Trophoblast cell (in vitro differentiated cells and primary cell): ENCODE results near the gene STXBP2.

ENCODE experiments used
- DNase-seq, 2 donors: peaks; one replicate each; pipeline ENCODE4 v3.0.0-alpha.2; 2016
- H2AFZ ChIP-seq: 2 replicates; pipeline ENCODE4 v1.6.1; 2013; ENCODE audit warnings: low read length, moderate library complexity, mild to moderate bottlenecking; ENCODE audit not compliant: insufficient read depth, poor library complexity
- H2AK5ac ChIP-seq: 2 replicates; pipeline ENCODE4 v1.6.1; 2013; ENCODE audit warnings: mild to moderate bottlenecking, low read length
- H2BK120ac ChIP-seq: 2 replicates; pipeline ENCODE4 v1.6.1; 2013; ENCODE audit warnings: low read length, mild to moderate bottlenecking, moderate library complexity; ENCODE audit not compliant: insufficient read depth, poor library complexity
- H2BK12ac ChIP-seq: 2 replicates; pipeline ENCODE4 v1.6.1; 2013; ENCODE audit warnings: mild to moderate bottlenecking, low read length, moderate library complexity
- H2BK5ac ChIP-seq: 2 replicates; pipeline ENCODE4 v1.6.1; 2013; ENCODE audit warnings: low read length, low read depth, moderate library complexity, mild to moderate bottlenecking; ENCODE audit not compliant: poor library complexity
- H3K14ac ChIP-seq: 2 replicates; pipeline ENCODE4 v1.6.1; 2013; ENCODE audit warnings: mild to moderate bottlenecking, low read length
- H3K18ac ChIP-seq: 2 replicates; pipeline ENCODE4 v1.6.1; 2013; ENCODE audit warnings: mild to moderate bottlenecking, low read length
- H3K23ac ChIP-seq: 2 replicates; pipeline ENCODE4 v1.6.1; 2013; ENCODE audit warnings: low read length
- H3K27ac ChIP-seq: 2 replicates; pipeline ENCODE4 v1.5.1; 2013; ENCODE audit warnings: low read depth, mild to moderate bottlenecking, inconsistent platforms, low read length, moderate library complexity
- H3K27me3 ChIP-seq: 2 replicates; pipeline ENCODE4 v1.6.1; 2013; ENCODE audit warnings: inconsistent platforms, mild to moderate bottlenecking, low read length, moderate library complexity; ENCODE audit not compliant: insufficient read depth
- H3K36me3 ChIP-seq, 2 experiments: 1 replicate in 1 of 2; 2 replicates in 1 of 2; pipeline ENCODE4 v1.6.1; 2013; ENCODE audit warnings: low read length in 2 of 2, mild to moderate bottlenecking in 2 of 2, moderate library complexity in 1 of 2; ENCODE audit not compliant: insufficient read depth in 2 of 2, control insufficient read depth in 1 of 2
- H3K4ac ChIP-seq: 2 replicates; pipeline ENCODE4 v1.6.1; 2013; ENCODE audit warnings: low read depth, mild to moderate bottlenecking, low read length, moderate library complexity
- H3K4me1 ChIP-seq, 2 experiments: 1 replicate in 1 of 2; 2 replicates in 1 of 2; pipeline ENCODE4 v1.6.1; 2013; ENCODE audit warnings: low read length in 2 of 2, mild to moderate bottlenecking in 2 of 2, moderate library complexity in 1 of 2; ENCODE audit not compliant: insufficient read depth in 2 of 2, control insufficient read depth in 1 of 2
- H3K4me2 ChIP-seq: 2 replicates; pipeline ENCODE4 v1.6.1; 2013; ENCODE audit warnings: inconsistent platforms, mild to moderate bottlenecking, low read length, moderate library complexity
- H3K4me3 ChIP-seq: 2 replicates; pipeline ENCODE4 v1.5.1; 2013; ENCODE audit warnings: mild to moderate bottlenecking, low read depth, low read length, inconsistent platforms
- H3K79me1 ChIP-seq: one replicate; pipeline ENCODE4 v1.6.1; 2013; ENCODE audit warnings: low read length
- H3K79me2 ChIP-seq: 2 replicates; pipeline ENCODE4 v1.6.1; 2013; ENCODE audit warnings: low read length, mild to moderate bottlenecking; ENCODE audit not compliant: control insufficient read depth, insufficient read depth, poor library complexity
- H3K9ac ChIP-seq: 2 replicates; pipeline ENCODE4 v1.6.1; 2013; ENCODE audit warnings: mild to moderate bottlenecking, low read length
- H3K9me3 ChIP-seq: 2 replicates; pipeline ENCODE4 v1.6.1; 2013; ENCODE audit warnings: low read depth, mild to moderate bottlenecking, control low read depth, inconsistent platforms, low read length; ENCODE audit not compliant: insufficient read depth
- H4K12ac ChIP-seq: 2 replicates; pipeline ENCODE4 v1.6.1; 2013; ENCODE audit warnings: low read depth, mild to moderate bottlenecking, low read length, moderate library complexity
- H4K8ac ChIP-seq: 2 replicates; pipeline ENCODE4 v1.6.1; 2013; ENCODE audit warnings: low read depth, mild to moderate bottlenecking, low read length, moderate library complexity
- H4K91ac ChIP-seq: one replicate; pipeline ENCODE4 v1.6.1; 2013; ENCODE audit warnings: low read depth, mild to moderate bottlenecking, low read length, moderate library complexity
- WGBS: extraction: QIAGEN DNeasy Blood & Tissue Kit; methylation state at CpG from one replicate; pipeline ENCODE4 v1.1.7; 2013; ENCODE audit warnings: missing lambda C conversion rate; ENCODE audit not compliant: insufficient read length, insufficient coverage; ENCODE audit errors: extremely low coverage; 5-methylcytosine and 5-hydroxymethylcytosine counted together

The STXBP2 gene

DNA sequence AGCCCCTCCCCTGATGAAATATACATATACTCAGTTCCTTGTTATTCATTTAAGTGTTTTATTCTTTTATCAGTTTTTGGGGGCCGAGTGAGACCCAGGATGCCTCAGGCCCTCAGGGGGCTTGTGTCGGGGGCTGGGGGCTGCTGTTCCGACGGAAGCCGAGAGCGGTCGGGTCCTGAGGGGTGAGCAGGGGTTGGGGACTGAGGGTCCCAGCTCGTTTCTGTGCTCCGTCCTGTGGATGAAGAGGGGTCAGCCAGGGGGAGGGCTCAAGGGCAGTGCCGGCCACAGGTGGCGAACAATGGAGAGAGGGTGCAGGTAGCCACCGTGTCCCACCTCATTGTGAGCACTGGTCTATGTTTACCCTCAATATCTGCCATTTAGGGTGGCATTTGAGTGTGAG, 5.3 kb upstream of the STXBP2 start:
- H3K79me2 ChIP-seq, result peaks cover 21% of the 10 kb centered on the region

DNA sequence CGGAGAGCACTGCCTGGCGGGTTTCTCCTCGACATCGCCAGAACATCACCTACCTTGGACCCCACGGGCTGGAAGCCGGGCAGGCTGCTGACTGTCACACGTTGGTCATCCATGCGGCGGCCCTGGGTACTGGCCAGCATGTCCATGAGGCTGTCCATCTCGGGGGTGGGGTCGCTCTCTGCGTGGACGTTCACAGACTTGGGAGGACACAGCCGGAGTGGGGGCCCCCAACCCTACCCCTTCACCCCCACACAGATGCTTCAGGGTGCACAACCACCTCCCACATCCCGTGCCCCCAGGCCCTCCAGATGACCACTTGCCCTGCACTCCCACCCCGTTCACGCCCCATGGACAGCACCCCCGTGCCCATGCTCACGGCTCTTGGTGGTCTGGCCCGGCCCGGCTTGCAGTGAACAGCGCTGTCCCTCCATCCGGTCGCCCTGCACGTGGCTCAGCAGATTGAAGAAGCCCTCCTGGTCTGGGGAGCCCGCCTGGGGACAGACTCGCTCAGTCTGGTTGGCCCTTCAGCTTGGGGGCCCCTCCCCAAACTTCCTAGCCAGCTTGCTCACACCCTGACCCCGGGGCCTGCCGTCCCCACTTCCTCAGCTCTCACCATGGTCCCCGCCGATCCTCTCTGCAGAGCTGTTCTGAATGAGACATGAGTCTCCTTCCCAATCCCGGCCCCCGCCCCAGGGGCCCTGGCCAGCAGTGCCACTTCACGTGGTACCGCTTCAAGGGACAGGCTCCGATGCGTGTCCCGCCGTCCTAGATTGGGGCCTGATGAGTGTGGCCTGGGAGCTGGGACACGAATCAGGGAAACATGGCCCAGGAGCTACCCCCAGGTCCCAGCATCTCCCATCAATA, 4.3 kb upstream of the STXBP2 start:
- Histone ChIP-seq H3K9ac (no peak overlapping the region), H3K18ac (no peak overlapping the region), H3K4me2 (no peak overlapping the region), H2AFZ (no peak overlapping the region), H3K4me1 (peaks cover 14 to 20% of the 10 kb centered on the region in 2 experiments), H2AK5ac (no peak overlapping the region), H3K4ac (no peak overlapping the region), H3K79me1 (peaks cover 8% of the 10 kb centered on the region), H3K23ac (no peak overlapping the region), H2BK5ac (no peak overlapping the region), H3K36me3 (peaks cover 10 to 17% of the 10 kb centered on the region in 2 experiments), H4K91ac (no peak overlapping the region), H4K8ac (no peak overlapping the region), H3K4me3 (peak overlapping the region; percentile 30), H4K12ac (no peak overlapping the region), H3K9me3 (peaks cover 7% of the 10 kb centered on the region), H3K27me3 (no peaks in the 10 kb centered on the region), H2BK120ac (no peak overlapping the region), H3K14ac (no peak overlapping the region), H2BK12ac (no peak overlapping the region), H3K27ac (no peak overlapping the region), H3K79me2 (peaks cover 27% of the 10 kb centered on the region)
- no CpG with 5 or more reads among the region's 40 CpGs for WGBS
- DNase-seq, result no peak

More for the DNA sequence above, 5.3 kb upstream of the STXBP2 start:
- H4K12ac ChIP-seq, result no peak overlapping the region
- H2BK12ac ChIP-seq, result no peak overlapping the region
- no peak overlapping the region for H3K4me3 ChIP-seq
- H3K14ac ChIP-seq, result no peak overlapping the region
- DNase-seq, result no peak
- H3K4ac ChIP-seq, result no peak overlapping the region
- H4K8ac ChIP-seq, result no peak overlapping the region
- H3K4me1 ChIP-seq, result peaks cover 12 to 14% of the 10 kb centered on the region in 2 experiments
- peaks cover 19 to 24% of the 10 kb centered on the region in 2 experiments for H3K36me3 ChIP-seq
- no peak overlapping the region for H3K23ac ChIP-seq
- H2BK5ac ChIP-seq, result no peak overlapping the region
- H3K27me3 ChIP-seq, result no peaks in the 10 kb centered on the region
- no peak overlapping the region for H3K27ac ChIP-seq
- H3K4me2 ChIP-seq, result no peak overlapping the region
- H3K9ac ChIP-seq, result no peak overlapping the region
- H4K91ac ChIP-seq, result no peak overlapping the region
- no peak overlapping the region for H2BK120ac ChIP-seq
- peaks cover 2% of the 10 kb centered on the region for H3K79me1 ChIP-seq
- peaks cover 7% of the 10 kb centered on the region for H3K9me3 ChIP-seq
- H2AFZ ChIP-seq, result no peak overlapping the region
- H2AK5ac ChIP-seq, result no peak overlapping the region
- H3K18ac ChIP-seq, result no peak overlapping the region
- WGBS, result no CpG with 5 or more reads among the region's 12 CpGs

DNA sequence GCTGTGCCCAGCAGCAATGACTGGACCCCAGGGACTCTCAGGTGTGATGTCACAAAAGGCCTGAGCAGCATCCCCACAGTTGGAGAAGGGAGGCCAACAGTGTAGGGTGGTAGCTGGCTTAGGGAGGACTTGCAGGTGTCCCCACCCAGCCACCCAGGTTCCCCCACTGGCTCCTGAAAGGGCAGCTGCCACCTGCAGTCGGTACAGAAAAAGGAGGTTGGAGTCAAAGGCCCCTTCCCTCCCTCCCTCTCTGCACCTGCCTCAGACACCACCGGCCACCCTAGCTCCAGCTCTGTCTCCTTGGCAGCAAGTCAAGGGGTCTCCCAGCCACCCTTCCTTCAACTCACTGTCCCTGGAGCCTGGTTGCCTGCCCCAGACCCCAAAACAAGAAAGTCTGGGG, 3.2 kb upstream of the STXBP2 start, which contains the start of gene PCP2:
PCP2 (minus strand) TSS at position 22 of the 400 bp plus-strand sequence. CDS start 262 bp downstream, outside the sequence.
- no peak for DNase-seq
- Histone ChIP-seq H3K79me1 (peaks cover 9% of the 10 kb centered on the region), H3K4me2 (no peak within 1 kb of the TSS), H2AK5ac (no peak within 1 kb of the TSS), H4K8ac (no peak within 1 kb of the TSS), H2BK120ac (no peak within 1 kb of the TSS), H3K27me3 (no peaks in the 10 kb centered on the region), H2BK5ac (no peak within 1 kb of the TSS), H3K36me3 (peaks cover 8 to 12% of the 10 kb centered on the region in 2 experiments), H3K9ac (no peak within 1 kb of the TSS), H3K18ac (no peak within 1 kb of the TSS), H3K4me3 (peak within 1 kb of the TSS; percentile 30), H2AFZ (no peak within 1 kb of the TSS), H3K23ac (no peak within 1 kb of the TSS), H2BK12ac (no peak within 1 kb of the TSS), H3K4me1 (peaks cover 12 to 19% of the 10 kb centered on the region in 2 experiments), H4K91ac (no peak within 1 kb of the TSS), H3K27ac (no peak within 1 kb of the TSS), H3K9me3 (peaks cover 7% of the 10 kb centered on the region), H3K79me2 (peaks cover 21% of the 10 kb centered on the region), H3K14ac (no peak within 1 kb of the TSS), H3K4ac (no peak within 1 kb of the TSS), H4K12ac (no peak within 1 kb of the TSS)
- WGBS, result no CpG with 5 or more reads among the region's 2 CpGs

DNA sequence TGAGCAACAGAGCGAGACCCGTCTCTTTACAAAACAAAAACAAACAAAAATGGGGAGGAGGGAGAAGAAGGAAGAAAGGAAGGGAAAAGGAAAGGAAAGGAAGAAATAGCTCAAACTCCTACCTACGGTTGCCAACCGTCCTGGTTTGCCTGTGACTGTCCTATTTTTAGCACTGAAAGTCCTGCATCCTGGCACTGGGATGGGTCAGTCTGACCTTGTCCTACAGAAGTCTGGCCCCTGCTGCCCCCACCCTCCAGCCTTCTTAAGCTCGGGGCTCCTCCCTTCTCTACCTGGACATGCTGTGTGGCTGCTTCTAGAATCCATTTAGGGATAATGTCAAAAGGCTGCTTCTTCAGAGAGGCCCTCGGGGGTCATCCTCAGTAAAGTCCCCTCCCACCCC, 1.2 kb upstream of the STXBP2 start:
- Histone ChIP-seq H3K27ac (no peak overlapping the region), H3K36me3 (peaks cover 13 to 18% of the 10 kb centered on the region in 2 experiments), H3K23ac (no peak overlapping the region), H2BK120ac (no peak overlapping the region), H4K91ac (no peak overlapping the region), H3K79me2 (peaks cover 7% of the 10 kb centered on the region), H3K79me1 (peaks cover 6% of the 10 kb centered on the region), H3K27me3 (no peaks in the 10 kb centered on the region), H2AFZ (no peak overlapping the region), H4K12ac (no peak overlapping the region), H3K4me3 (no peak overlapping the region), H2BK5ac (no peak overlapping the region), H3K4ac (no peak overlapping the region), H4K8ac (no peak overlapping the region), H3K18ac (no peak overlapping the region), H3K14ac (no peak overlapping the region), H3K9ac (no peak overlapping the region), H2AK5ac (no peak overlapping the region), H2BK12ac (no peak overlapping the region), H3K9me3 (peaks cover 11% of the 10 kb centered on the region), H3K4me1 (peaks cover 7 to 12% of the 10 kb centered on the region in 2 experiments), H3K4me2 (no peak overlapping the region)
- no CpG with 5 or more reads among the region's 6 CpGs for WGBS
- DNase-seq, result no peak
